Loucy (cell line): Measurements from ENCODE around the gene PDE4D.

Experiments
- EZH2phosphoT487 ChIP-seq: fragments of 200-600 bp; IDR thresholded peaks from 2 replicates; pipeline ENCODE4 v1.6.1; 2018; ENCODE audit warnings: antibody characterized with exemption, mild to moderate bottlenecking, moderate library complexity, borderline replicate concordance
- TF ChIP-seq, protein P1 (sequence below): fragments of 200-600 bp; sonication (generic); conservative IDR thresholded peaks from 2 replicates; pipeline ENCODE4 v1.5.1; 2014; ENCODE audit warnings: mild to moderate bottlenecking, antibody characterized with exemption, low read length

DNA sequence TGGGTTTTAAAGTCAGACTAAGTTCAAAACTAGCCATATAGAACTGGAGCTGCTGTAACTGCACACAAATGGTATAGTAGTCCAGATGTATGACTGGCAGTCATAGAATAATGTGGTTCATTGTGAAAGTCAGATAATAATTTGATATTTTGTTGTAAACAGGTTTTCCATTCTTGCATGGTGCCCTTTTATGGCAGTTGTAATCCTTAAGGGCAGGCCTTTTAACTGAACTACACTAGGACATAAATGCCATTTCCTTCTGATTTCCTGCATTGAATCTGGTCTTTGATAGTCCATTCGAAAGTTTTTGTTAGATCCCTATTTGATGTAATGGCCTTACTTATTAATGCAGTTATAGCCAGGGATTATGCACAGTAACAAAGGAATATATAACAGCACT, 632.6 kb downstream of the PDE4D start:
- TF ChIP-seq, protein P1, sequence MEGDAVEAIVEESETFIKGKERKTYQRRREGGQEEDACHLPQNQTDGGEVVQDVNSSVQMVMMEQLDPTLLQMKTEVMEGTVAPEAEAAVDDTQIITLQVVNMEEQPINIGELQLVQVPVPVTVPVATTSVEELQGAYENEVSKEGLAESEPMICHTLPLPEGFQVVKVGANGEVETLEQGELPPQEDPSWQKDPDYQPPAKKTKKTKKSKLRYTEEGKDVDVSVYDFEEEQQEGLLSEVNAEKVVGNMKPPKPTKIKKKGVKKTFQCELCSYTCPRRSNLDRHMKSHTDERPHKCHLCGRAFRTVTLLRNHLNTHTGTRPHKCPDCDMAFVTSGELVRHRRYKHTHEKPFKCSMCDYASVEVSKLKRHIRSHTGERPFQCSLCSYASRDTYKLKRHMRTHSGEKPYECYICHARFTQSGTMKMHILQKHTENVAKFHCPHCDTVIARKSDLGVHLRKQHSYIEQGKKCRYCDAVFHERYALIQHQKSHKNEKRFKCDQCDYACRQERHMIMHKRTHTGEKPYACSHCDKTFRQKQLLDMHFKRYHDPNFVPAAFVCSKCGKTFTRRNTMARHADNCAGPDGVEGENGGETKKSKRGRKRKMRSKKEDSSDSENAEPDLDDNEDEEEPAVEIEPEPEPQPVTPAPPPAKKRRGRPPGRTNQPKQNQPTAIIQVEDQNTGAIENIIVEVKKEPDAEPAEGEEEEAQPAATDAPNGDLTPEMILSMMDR = no peak
- TF ChIP-seq EZH2phosphoT487 = no peak
